Activated naive CD4-positive, alpha-beta T cell treated with anti-CD3 and anti-CD28 coated beads, Interleukin-2, amount 50 U/mL, for 72 hours (primary cell): Measurements from ENCODE around the gene ZNF584. TPM values are rescaled to one million over a fixed set of nuclear protein-coding genes. Genes with fewer than 3 reads are reported as not detected.

Experiments
- total RNA-seq, 2 donors: library from RNA; stranded (reverse); gene quantifications; one replicate each; pipeline ENCODE4 v1.2.3, GENCODE V29; 2022

Gene ZNF584
- total RNA-seq, 2 donors from 2014 or later: 10.4 to 13.9 TPM

Other genes starting within 250 kb of the ZNF584 start
- gene ZNF274, start 225.6 kb upstream of the ZNF584 start, total RNA-seq: 10 to 100 TPM; 19.8 to 34.1 TPM
- gene ZNF544, start 179.7 kb upstream of the ZNF584 start, total RNA-seq: 10 to 100 TPM; 34.0 to 51.9 TPM
- 1 to 10 TPM; 4.5 to 5.6 TPM for gene ZNF8, start 129.7 kb upstream of the ZNF584 start, total RNA-seq
- gene ERVK3-1, start 103.3 kb upstream of the ZNF584 start, total RNA-seq: 10 to 100 TPM; 30.3 to 37.8 TPM
- gene ZSCAN22, start 81.7 kb upstream of the ZNF584 start, total RNA-seq: 1 to 10 TPM; 3.1 to 4.3 TPM
- gene A1BG, start 55.2 kb upstream of the ZNF584 start, total RNA-seq: 10 to 100 TPM; 12.9 to 14.9 TPM
- 1 to 10 TPM in 1 of 2 donors, under 1 TPM in 1; 0.23 to 2.6 TPM for gene ZNF497, start 45.9 kb upstream of the ZNF584 start, total RNA-seq
- 1 to 10 TPM in 1 of 2 donors, under 1 TPM in 1; 0.48 to 2.1 TPM for gene ZNF837, start 27.6 kb upstream of the ZNF584 start, total RNA-seq
- gene RPS5, start 21.4 kb upstream of the ZNF584 start, total RNA-seq: 1,000 to 10,000 TPM; 1,454 to 1,511 TPM
- under 1 TPM; 0.48 to 0.60 TPM for gene RNF225, start 13.0 kb upstream of the ZNF584 start, total RNA-seq
- 1 to 10 TPM; 3.1 to 3.4 TPM for gene ZNF132, start 31.5 kb downstream of the ZNF584 start, total RNA-seq
- gene ZNF324B, start 43.0 kb downstream of the ZNF584 start, total RNA-seq: 1 to 10 TPM; 5.7 to 7.9 TPM
- gene ZNF324, start 58.4 kb downstream of the ZNF584 start, total RNA-seq: 1 to 10 TPM; 6.4 to 7.7 TPM
- gene ZNF446, start 67.7 kb downstream of the ZNF584 start, total RNA-seq: 1 to 10 TPM; 4.8 to 5.0 TPM
- 10 to 100 TPM; 10.2 to 21.4 TPM for gene SLC27A5, start 103.3 kb downstream of the ZNF584 start, total RNA-seq
- gene ZBTB45, start 111.2 kb downstream of the ZNF584 start, total RNA-seq: 10 to 100 TPM in 1 of 2 donors, 1 to 10 TPM in 1; 7.9 to 12.2 TPM
- gene TRIM28, start 135.4 kb downstream of the ZNF584 start, total RNA-seq: 100 to 1,000 TPM; 446 to 497 TPM
- 100 to 1,000 TPM; 112 to 114 TPM for gene CHMP2A, start 146.5 kb downstream of the ZNF584 start, total RNA-seq
- gene UBE2M, start 150.0 kb downstream of the ZNF584 start, total RNA-seq: 100 to 1,000 TPM; 121 to 123 TPM
- gene MZF1, start 164.7 kb downstream of the ZNF584 start, total RNA-seq: 10 to 100 TPM; 22.1 to 26.8 TPM